ENCODE data around the gene SEMA3C.

DNA sequence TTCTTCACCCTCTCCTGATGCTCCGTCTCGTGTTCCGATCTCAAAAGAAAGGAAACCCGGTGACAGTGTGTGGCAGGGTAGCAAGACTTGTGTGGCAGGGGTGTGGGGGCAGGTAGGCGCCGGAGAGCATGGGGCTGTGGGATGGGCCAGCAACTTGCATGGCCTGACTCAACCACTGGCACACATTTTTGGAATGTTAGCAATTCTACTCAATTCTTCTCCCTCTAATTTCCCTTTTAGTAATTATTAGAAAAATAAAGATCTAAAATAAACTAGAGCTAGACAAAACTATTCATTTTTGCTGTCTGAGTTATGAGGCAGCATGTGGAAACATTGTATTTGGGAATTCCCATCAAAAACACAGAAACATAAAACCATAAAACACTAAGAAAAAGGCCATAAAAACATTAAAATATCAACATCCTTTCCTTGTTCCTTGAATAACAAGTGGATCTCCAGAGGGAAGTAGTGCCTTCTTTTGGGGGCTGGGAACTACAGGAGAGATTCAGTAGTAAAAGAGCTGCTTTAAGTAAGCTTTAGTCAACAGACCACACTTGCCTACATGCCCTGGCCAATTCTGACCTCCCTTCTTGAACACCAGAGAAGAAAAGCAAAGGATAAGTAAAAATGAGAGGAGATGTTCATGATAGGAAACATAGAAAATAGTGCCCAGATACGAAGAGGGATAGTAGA lies 21.8 kb downstream of the SEMA3C start:
- TF ChIP-seq, protein P1, sequence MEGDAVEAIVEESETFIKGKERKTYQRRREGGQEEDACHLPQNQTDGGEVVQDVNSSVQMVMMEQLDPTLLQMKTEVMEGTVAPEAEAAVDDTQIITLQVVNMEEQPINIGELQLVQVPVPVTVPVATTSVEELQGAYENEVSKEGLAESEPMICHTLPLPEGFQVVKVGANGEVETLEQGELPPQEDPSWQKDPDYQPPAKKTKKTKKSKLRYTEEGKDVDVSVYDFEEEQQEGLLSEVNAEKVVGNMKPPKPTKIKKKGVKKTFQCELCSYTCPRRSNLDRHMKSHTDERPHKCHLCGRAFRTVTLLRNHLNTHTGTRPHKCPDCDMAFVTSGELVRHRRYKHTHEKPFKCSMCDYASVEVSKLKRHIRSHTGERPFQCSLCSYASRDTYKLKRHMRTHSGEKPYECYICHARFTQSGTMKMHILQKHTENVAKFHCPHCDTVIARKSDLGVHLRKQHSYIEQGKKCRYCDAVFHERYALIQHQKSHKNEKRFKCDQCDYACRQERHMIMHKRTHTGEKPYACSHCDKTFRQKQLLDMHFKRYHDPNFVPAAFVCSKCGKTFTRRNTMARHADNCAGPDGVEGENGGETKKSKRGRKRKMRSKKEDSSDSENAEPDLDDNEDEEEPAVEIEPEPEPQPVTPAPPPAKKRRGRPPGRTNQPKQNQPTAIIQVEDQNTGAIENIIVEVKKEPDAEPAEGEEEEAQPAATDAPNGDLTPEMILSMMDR (IDR thresholded peaks at IDR 0.05) = no peak
- no peak for TF ChIP-seq POLR2A (IDR thresholded peaks at IDR 0.05)
